Measurements from ENCODE around the gene UBTD2. TPM values are rescaled to one million over a fixed set of nuclear protein-coding genes. Genes with fewer than 3 reads are reported as not detected.

UBTD2 gene
- total and polyA plus RNA-seq, 10 of the 15 experiments (the other 5 are each of a cell fraction or from before 2014, with no cell fraction given): 7.7 to 30.5 (median 19.4) TPM

DNA sequence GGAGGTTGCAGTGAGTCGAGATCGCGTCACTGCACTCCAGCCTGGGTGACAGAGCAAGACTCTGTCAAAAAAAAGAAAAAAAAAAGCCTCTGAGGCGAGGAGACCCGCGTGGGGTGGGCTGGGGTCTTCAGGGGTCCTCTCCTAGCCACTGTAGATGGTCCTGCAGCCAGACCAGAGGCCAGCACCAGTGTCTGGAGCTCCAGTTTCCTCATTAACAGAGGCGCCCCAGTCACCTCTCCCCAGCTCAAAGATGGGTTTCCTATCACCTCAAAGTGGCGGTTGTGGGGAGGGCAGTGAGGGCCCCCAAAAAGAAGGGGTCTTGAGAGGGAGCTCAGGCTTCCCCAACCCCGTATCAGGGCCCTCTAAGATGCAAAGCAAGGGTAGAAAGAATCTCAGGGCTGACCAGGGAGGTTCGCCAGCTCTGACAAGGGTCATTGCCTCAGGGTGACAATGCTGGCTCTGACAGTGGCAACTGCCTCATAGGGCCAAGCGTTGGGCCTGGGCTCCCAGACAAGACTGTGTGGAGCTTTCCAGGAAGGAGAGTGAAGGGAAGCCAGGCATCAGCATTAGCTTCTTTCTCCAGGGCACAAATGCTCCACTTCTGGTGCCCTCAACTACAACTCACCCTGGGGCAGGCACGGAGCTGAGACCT is 110.5 kb downstream of the UBTD2 start:
- no peak for DNase-seq (ENCODE audit: low read depth, low spot score)
- intact Hi-C loops (cut with micrococcal nuclease; ENCODE audit: unreplicated experiment): no loop called here
- RAD21 ChIA-PET (ENCODE audit: unreplicated experiment): interaction anchor here (0.5 to 9.9 kb wide), 7 partner anchors 9 to 156 kb away, joined by 3 to 158 read pairs (median 5); partner anchors contain the start of gene STK10
- no TSS peak for BruUV-seq (replicated peaks)
- in situ Hi-C loops (cut with MboI): no loop called here
- H3K4me2 ChIP-seq (ENCODE audit: control insufficient read depth, insufficient read depth): no peak overlapping the region
- no peaks in the 10 kb centered on the region for H3K27me3 ChIP-seq (replicated peaks in 1 of 2; ENCODE audit: control insufficient read depth in 2 of 2, insufficient read depth in 2 of 2, low read length in 1 of 2)
- no peaks in the 10 kb centered on the region for H3K9me3 ChIP-seq (replicated peaks; ENCODE audit: control insufficient read depth, insufficient read depth, low read length)
- SMC1A ChIA-PET (ENCODE audit: uncharacterized antibody, unreplicated experiment): interaction anchor here (1.0 to 5.6 kb wide), 6 partner anchors 11 to 120 kb away, joined by 3 to 103 read pairs (median 5); partner anchors contain the start of gene STK10
- H3K4me1 ChIP-seq (ENCODE audit: control insufficient read depth, insufficient read depth, low read length): peaks cover 44% of the 10 kb centered on the region
- TF ChIP-seq CREB1 (IDR thresholded peaks at IDR 0.05; ENCODE audit: low read depth) (no peak), BMI1 (IDR thresholded peaks at IDR 0.05; ENCODE audit: borderline replicate concordance) (no peak), ESRRA (IDR thresholded peaks at IDR 0.05; ENCODE audit: low read length) (no peak), PAX5 (IDR thresholded peaks at IDR 0.05; ENCODE audit: borderline replicate concordance, low read depth, low read length) (no peak), NRF1 (conservative IDR thresholded peaks at IDR 0.05; ENCODE audit: low read depth, low read length) (no peak), ZNF207 (IDR thresholded peaks at IDR 0.05; ENCODE audit: borderline replicate concordance) (no peak), NFYA (IDR thresholded peaks at IDR 0.05; ENCODE audit: borderline replicate concordance, low read depth, low read length) (no peak), PAX8 (IDR thresholded peaks at IDR 0.05) (no peak), CREM (IDR thresholded peaks at IDR 0.05; ENCODE audit: low read depth) (no peak), MEF2B (IDR thresholded peaks at IDR 0.05; ENCODE audit: partially characterized antibody, poor library complexity, severe bottlenecking) (no peak), ZNF274 (IDR thresholded peaks at IDR 0.05; ENCODE audit: insufficient read depth, insufficient read length) (no peak), POLR2AphosphoS5 (IDR thresholded peaks at IDR 0.05; ENCODE audit: low read length) (no peak), IRF4 (IDR thresholded peaks at IDR 0.05; ENCODE audit: low read depth, low read length) (no peak), SUZ12 (IDR thresholded peaks at IDR 0.05; ENCODE audit: unreplicated experiment) (no peak), BCL11A (IDR thresholded peaks at IDR 0.05; ENCODE audit: low read depth, low read length) (no peak), JUND (IDR thresholded peaks at IDR 0.05; ENCODE audit: low read depth, low read length) (no peak), MTA3 (IDR thresholded peaks at IDR 0.05; ENCODE audit: borderline replicate concordance, low read length) (no peak)
- TF ChIP-seq, protein P1, sequence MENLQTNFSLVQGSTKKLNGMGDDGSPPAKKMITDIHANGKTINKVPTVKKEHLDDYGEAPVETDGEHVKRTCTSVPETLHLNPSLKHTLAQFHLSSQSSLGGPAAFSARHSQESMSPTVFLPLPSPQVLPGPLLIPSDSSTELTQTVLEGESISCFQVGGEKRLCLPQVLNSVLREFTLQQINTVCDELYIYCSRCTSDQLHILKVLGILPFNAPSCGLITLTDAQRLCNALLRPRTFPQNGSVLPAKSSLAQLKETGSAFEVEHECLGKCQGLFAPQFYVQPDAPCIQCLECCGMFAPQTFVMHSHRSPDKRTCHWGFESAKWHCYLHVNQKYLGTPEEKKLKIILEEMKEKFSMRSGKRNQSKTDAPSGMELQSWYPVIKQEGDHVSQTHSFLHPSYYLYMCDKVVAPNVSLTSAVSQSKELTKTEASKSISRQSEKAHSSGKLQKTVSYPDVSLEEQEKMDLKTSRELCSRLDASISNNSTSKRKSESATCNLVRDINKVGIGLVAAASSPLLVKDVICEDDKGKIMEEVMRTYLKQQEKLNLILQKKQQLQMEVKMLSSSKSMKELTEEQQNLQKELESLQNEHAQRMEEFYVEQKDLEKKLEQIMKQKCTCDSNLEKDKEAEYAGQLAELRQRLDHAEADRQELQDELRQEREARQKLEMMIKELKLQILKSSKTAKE (IDR thresholded peaks at IDR 0.05; ENCODE audit: low read depth, poor library complexity, severe bottlenecking): no peak
- TF ChIP-seq, protein P2, sequence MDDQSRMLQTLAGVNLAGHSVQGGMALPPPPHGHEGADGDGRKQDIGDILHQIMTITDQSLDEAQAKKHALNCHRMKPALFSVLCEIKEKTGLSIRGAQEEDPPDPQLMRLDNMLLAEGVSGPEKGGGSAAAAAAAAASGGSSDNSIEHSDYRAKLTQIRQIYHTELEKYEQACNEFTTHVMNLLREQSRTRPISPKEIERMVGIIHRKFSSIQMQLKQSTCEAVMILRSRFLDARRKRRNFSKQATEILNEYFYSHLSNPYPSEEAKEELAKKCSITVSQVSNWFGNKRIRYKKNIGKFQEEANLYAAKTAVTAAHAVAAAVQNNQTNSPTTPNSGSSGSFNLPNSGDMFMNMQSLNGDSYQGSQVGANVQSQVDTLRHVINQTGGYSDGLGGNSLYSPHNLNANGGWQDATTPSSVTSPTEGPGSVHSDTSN (IDR thresholded peaks at IDR 0.05; ENCODE audit: insufficient replicate concordance, low read depth, low read length): no peak
- no peak for FAIRE-seq
- no peak for ATAC-seq
- peak overlapping the region; percentile 11; the same call in 1 of the 2 replicates for H3K27ac ChIP-seq (ENCODE audit: control insufficient read depth, insufficient read depth)
- peaks cover 11% of the 10 kb centered on the region for H4K20me1 ChIP-seq (ENCODE audit: control insufficient read depth, insufficient read depth)
- no peak overlapping the region for H3K9ac ChIP-seq (ENCODE audit: control insufficient read depth, insufficient read depth, low read length)
- CTCF ChIA-PET: interaction anchor here (0.8 to 6.1 kb wide), 3 partner anchors 13 to 67 kb away, joined by 3 to 74 read pairs (median 5); partner anchors contain the start of gene STK10
- POLR2A ChIA-PET: interaction anchor here (0.7 to 4.7 kb wide), 8 partner anchors 12 to 274 kb away, joined by 3 to 104 read pairs (median 18); partner anchors contain the start of gene STK10
- peaks cover 91% of the 10 kb centered on the region for H3K79me2 ChIP-seq (ENCODE audit: control insufficient read depth, insufficient read depth, low read length)
- 69% methylated on average over 9 of the region's 12 CpGs for WGBS (ENCODE audit: insufficient coverage, insufficient replicate concordance, low lambda C conversion rate, missing lambda C conversion rate)
- H2AFZ ChIP-seq (ENCODE audit: control insufficient read depth, low read depth, low read length): no peak overlapping the region
- no peak overlapping the region for H3K4me3 ChIP-seq
- H3K36me3 ChIP-seq (ENCODE audit: control insufficient read depth in 2 of 2, insufficient read depth in 2 of 2, low read length in 1 of 2): peaks cover 14 to 27% of the 10 kb centered on the region in 2 experiments; a peak in 3 of 4 replicates
